Tibial nerve (tissue), 4 donors: ENCODE results near the gene SPATA20.

Experiments
- EP300 ChIP-seq, 2 donors: sonication (generic); formaldehyde crosslinking; IDR thresholded peaks; one replicate each; pipeline ENCODE4 v1.6.1; 2017; ENCODE audit warnings: antibody characterized with exemption in 2 of 2, mild to moderate bottlenecking in 1 of 2
- POLR2A ChIP-seq, 2 donors: fragments of 450-650 bp; IDR thresholded peaks; one replicate each; pipeline ENCODE4 v1.6.1; 2017; ENCODE audit warnings: antibody characterized with exemption in 2 of 2, mild to moderate bottlenecking in 2 of 2, moderate library complexity in 2 of 2
- TF ChIP-seq, protein P1 (sequence below), 5 experiments: fragments of 200-600 bp in 3 of 5; fragments of 450-650 bp in 2 of 5; sonication (generic) in 3 of 5; IDR thresholded peaks; one replicate each; pipeline ENCODE4 v1.5.1; 2016 to 2019; ENCODE audit warnings: antibody characterized with exemption in 5 of 5, mild to moderate bottlenecking in 3 of 5, moderate library complexity in 2 of 5

GRCh38 chr17:50568659-50569058 lies 21.7 kb downstream of the SPATA20 start:
- TF ChIP-seq, protein P1, sequence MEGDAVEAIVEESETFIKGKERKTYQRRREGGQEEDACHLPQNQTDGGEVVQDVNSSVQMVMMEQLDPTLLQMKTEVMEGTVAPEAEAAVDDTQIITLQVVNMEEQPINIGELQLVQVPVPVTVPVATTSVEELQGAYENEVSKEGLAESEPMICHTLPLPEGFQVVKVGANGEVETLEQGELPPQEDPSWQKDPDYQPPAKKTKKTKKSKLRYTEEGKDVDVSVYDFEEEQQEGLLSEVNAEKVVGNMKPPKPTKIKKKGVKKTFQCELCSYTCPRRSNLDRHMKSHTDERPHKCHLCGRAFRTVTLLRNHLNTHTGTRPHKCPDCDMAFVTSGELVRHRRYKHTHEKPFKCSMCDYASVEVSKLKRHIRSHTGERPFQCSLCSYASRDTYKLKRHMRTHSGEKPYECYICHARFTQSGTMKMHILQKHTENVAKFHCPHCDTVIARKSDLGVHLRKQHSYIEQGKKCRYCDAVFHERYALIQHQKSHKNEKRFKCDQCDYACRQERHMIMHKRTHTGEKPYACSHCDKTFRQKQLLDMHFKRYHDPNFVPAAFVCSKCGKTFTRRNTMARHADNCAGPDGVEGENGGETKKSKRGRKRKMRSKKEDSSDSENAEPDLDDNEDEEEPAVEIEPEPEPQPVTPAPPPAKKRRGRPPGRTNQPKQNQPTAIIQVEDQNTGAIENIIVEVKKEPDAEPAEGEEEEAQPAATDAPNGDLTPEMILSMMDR (IDR thresholded peaks at IDR 0.05): no peak
- TF ChIP-seq POLR2A (IDR thresholded peaks at IDR 0.05): no peak
- TF ChIP-seq EP300 (IDR thresholded peaks at IDR 0.05): no peak
